Stimulated activated CD8-positive, alpha-beta memory T cell treated with anti-CD3 and anti-CD28 coated beads, Interleukin-15, amount 100 ng/mL, for 1 hour (primary cell): ENCODE measurements around the gene PPP1R3C.

ENCODE experiments used
- DNase-seq: peaks from one replicate; pipeline ENCODE4 v3.0.0-alpha.2; 2020; ENCODE audit warnings: low read depth

PPP1R3C gene

DNA sequence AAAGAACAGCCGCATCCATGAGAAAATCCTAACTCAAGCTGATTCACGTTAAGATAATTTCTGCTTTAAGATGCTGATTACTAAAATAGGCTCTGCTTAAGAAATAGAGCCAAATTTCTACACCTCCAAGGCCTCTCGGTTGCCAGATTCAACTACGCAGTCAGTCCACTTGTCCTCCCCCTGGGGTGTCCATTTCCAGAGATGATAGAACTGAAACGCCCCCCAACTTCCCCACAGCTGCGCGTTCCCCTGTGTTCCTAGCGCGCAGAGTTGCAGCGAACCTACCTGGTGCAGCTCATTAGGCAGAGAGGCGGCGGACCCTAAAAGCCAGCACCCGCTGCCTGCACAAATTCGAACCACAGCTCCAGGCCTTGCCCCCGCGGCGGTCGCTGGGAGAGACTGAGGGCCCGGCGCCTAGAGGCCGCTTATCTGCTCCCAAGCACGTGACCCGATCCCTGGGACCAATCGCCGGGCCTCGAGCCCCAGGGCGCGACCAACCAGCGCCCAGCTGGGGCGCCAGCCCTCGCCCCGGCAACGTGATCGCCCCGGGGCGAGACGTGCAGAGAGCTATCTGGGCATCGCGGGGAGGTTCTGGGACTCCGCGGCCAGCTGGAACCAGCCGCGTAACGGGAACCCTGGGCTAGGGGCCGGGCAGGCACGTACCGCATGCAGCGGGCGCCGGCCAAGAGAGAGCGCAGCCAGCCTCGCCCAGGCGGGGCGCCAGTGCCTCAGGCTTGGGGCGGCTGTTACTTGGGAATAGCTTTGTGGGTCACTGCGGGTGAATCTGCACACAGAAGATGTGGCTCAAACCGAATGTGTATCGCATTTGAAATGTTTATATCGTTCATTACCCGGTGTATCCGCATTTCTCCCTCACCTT lies at the start of gene PPP1R3C:
TSS of gene PPP1R3C (minus strand) at position 401 of the 880 bp plus-strand sequence. CDS start at position 299, 102 bp downstream.
- DNase-seq: no peak

DNA sequence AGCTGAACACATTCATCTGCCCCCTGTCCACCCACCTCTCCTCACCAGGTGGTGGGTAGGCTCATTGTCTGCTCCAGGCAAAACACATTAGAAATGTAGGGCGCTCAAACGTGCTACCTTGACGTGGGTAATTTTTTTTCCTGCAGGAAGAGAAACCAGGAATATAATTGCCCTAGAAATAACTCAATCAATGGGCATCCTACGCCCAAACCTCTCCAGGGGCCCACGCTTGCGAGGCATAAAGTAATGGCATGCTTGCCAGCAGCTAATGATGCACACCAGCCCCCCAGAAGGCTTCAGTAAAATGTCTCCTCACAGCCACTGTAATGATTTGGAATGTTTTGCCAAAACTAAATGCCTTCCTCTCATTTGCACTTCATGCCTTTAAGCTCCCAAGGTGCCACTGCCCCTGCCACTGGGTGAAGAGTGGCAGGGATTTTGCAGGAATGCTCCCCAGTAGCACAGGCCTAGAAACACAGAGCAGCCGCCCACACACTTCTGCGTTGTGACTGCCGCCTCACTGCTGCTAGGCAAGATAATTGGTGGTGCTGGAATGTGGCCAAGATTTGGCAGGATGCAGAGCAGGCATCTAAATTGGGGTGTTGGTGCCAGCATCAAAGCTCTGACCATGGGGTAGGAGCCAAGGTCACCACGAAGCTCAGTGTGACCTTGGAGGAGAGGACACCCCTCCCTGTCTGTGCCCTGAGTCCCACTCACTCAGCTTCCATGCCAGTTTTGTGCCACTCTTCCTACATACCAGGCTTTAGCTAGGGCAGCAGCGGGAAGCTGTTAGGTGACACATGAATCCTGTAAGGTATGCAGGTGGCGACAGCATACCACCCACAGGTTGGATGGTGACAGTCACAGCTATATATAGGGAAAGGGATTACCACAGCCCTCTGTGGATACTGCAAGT lies 48.7 kb upstream of the PPP1R3C start:
- DNase-seq: no peak

DNA sequence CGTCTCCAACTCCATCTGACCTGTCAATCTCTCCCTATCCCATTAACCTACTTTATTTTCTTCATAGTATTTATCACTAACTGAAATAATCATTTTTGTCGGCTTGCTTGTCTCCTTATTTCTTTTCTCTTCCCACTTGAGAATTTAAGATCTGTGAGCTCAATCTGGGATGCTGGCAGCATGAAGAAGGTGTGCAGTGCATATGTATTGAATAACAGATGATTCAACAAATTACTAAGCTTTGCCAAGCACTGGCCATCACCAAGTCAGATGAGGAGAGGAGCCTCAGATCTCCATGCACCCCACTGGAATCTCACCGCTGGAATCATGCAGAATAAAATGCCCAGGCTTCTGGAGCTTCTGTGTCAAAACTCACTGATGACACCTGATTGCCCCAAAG lies 47.6 kb upstream of the PPP1R3C start:
- DNase-seq: no peak

DNA sequence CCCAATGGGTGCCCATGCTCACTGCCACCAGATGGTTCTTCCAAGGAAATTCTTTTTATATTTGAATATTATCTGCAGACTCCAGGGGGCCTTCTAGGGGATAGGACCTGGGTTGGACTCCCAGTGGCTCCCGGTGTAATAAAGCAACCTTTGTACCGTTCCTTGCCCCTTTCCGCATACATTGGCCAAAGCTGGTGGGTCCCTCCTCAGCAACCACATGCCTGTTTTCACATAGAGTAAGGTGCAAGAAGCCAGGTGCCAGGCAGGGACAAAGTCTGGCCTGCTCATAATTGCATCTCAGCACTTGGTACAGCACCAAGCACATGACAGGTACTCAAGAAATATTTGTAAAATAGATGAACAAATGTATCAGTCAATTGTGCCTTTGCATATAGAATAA lies 46.4 kb upstream of the PPP1R3C start:
- no peak for DNase-seq

DNA sequence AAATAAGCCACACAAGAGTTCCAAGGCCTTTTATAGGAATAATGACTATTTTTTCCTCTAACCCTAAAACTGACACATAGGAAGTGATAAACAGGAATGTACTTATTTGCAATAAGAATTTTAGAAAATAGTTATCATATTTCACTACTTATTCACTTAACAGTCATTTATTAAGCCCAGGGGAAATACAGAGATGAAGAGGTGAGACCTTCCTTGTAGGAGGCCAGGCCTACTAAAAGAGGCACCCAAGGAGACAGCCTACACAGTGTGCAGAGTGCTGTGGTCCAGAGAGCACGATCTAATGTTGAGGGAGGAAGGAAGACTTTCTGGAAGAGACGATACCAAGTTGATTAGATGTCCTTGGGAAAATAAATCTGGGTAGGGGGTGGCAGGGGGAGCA lies 45.0 kb upstream of the PPP1R3C start:
- DNase-seq: no peak

DNA sequence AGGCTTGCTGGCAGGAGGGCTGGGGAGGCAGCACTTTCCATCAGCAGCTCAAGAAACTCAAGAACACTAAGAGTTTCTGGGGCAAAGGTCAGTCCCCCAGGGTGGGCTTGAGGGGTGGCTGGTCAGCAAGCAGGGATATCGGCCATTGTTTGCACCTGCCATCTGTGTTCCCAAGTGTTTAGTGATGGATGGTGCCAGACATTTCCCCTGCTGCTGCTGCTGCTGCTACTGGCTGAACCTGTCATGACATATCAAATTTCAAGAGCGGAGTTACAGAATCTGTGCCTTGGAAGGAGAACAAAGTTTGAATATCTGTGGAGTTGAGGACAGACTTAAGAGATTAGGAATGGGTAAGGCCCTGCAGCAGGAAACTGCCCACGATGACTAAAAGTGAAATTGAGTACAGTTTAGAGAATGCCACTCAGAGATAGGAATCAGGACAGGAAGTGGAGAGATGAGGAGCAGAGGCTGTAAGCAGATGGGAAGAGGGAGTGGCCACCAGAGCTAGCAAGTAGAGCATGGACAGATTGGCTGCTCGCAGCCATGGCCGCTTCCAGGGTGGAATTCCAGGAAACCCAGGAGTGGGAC lies 39.2 kb upstream of the PPP1R3C start:
- DNase-seq: no peak

DNA sequence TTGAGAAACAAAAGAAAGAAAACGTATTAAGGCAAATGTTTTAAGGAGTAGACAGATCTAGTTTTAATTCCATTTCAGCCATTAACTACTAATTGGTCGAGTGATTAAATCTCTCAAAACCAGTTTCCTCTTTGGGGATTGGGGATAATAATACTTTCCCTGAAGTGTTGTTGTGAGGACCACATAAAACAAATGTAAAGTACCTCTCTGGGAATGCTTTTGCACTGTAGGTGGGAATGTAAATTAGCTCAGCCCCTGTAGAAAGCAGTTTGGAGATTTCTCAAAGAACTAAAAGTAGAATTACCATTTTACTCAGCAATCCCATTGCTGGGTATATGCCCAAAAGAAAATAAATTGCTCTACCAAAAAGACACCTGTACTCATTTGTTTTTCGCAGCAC lies 36.0 kb upstream of the PPP1R3C start:
- no peak for DNase-seq

DNA sequence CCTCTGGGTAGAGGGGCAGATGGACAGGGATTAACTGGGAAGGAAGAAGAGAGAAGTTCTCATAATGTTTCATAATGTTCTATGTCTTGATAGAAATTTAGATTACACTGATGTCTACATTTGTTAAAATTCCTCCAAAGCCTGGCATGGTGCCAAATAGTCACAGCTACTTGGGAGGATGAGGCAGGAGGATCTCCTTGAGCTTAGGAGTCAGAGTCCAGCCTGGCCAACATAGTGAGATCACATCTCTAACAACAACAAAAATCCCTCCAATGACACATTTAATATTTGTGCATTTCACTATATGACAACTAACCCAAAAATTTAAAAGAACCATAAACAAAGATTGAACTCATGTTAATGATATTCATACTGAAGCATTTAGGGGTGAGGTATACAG lies 33.0 kb upstream of the PPP1R3C start:
- DNase-seq: no peak

DNA sequence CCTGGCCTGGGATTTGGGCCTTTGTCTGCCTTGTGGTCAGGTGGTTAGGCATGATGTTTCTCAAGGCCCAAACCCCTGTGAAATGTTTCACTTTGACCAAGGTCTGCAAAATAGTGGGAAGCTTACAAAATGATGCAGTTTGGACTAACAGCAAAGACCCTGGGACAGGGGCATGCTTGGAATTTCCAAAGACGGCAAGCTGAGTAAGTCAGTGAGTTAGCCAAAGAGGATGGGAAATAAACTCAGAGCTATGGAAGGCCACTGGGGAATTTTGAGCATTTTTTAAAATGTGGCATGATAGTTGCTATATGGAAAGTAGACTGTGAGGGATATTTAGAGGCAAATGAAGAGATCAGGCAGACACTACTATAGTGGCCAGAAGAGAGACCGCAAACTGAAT lies 31.6 kb upstream of the PPP1R3C start:
- DNase-seq: no peak

DNA sequence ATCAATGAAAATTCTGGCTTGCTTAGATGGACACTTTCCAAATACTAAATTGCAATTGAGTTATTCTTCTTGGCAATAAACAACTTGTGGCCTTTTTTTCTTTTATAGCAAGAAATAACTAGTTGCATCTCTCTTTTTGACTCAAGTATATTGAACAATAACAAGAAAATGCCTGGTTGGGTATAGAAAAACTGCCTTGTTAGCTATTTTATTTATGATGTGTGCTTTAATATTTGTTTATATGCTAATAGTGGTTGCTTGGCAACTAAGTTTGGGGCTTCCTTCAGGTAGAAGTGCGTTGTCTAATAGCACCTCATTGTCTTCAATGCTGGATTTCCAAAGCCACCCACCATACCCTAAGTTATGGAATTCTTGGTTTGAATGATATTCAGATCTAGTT lies 30.1 kb upstream of the PPP1R3C start:
- DNase-seq: no peak

DNA sequence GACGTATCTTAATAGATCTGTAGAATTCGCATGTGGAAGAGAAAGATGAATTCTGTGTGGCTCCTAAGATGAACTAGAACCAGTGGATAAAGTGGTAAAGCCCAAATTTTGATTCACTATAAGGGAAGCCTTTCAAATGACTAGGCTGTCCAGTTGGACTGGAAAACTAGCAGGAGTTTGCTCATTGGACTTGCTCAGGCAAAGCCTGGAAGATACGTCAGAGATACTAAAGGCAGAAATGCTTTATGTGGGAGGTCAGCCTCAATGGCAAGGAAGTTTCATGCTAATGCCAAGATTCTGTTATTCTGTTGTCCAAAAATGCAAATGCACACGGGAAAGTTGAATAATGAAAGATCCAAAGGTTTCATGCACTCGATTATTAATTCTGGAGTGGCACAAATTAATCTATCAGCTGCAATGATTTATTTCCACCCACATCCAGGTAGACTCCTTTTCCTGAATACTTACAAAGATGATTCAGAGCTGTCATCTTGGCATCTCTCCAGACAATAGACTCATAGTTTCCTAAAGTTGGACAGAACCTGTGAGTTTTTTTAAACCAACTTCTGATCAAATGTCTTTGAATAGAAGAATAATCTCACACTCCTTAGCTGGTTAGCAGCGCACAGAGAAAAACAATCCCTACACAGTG lies 20.5 kb upstream of the PPP1R3C start:
- DNase-seq: no peak

DNA sequence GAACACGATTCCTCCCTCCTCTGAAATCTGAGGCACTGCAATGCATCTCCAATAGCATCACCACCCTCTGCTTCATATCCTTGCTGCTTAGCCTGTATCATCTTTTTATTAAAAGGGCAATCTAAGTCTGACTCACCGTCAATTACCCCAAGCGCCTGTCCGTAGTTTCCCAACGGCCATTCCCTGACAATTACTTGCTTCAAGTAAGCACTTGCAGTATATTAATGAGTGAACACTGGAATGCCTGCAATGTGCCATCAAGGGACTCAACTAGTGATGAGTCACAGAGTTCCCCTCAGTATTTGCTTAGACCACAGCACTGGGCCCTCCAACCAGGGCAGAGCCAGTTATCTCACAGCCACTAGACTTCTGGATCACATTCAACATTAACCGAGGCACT lies 19.5 kb upstream of the PPP1R3C start:
- no peak for DNase-seq

DNA sequence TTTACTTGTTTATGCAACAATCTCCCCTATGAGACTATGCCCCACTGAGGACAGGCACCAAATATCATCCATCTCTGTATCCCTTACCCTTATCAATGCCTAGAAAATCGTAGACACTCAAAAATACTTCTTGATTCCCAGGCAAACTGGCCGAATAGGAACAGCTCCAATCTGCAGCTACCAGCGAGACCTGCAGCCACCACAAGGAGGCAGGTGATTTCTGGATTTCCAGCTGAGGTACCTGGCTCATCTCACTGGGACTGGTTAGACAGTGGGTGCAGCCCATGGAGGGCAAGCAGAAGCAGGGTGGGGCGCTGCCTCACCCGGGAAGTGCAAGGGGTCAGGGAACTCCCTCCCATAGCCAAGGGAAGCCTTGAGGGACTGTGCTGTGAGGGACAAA lies 10.8 kb upstream of the PPP1R3C start:
- DNase-seq: no peak

DNA sequence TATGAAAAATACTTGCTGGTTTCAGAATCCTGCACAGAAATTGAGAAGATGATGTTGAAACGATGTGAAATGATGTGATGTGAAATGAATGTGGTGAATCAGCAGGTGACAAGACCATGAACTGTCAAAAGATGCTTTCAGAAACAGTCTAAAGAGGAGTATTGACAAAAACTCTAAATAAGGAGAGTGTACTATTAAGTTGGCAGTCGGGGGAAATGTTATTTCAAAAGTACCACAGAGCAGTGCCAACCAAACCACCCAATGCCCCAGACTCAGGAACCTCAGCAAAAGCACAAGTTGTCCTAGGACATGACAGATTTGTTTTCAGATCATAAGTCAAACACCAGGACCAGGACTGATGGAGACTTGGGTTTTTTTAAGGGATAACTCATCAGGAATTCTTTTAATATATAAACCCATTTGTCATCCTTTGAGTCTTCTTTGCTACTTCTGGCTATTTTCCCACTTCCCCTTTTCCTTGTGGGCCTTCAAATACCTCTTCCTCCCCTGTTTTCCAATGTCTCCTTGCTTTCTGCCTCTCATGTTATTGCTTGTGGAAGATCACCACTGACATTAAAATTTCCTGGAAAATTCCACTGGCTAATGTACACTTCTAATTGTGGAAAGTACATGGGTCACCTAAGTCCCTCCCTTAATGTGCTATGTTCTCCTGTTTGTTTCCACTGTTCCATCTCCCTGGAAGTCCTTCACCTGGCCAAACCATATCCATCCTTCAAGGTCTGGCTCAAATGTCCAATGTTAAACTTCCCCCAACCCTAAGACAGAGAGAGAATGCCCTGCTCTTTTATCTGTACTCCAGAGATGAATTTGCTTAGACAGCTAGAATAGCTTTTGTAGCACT lies 10.2 kb upstream of the PPP1R3C start:
- DNase-seq: no peak

DNA sequence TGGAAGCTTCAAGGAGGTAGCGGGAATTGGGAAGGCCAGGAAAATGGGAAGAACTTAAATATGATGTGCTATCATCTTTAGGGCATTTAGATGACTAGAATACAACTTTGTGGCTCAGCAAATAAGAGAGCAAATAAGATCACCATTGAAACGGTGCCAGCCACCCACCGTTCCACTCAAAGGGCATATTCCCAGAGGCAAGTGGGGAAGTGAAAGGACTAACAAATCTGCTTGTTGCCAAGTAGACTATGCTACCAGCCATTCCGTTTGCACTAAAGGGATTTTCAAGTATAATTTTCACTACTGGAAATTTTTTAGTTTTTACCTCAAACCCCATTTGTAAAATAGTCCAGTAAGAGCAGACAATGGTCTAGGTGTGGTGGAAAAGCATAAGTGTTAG lies 4.0 kb upstream of the PPP1R3C start:
- DNase-seq: no peak

DNA sequence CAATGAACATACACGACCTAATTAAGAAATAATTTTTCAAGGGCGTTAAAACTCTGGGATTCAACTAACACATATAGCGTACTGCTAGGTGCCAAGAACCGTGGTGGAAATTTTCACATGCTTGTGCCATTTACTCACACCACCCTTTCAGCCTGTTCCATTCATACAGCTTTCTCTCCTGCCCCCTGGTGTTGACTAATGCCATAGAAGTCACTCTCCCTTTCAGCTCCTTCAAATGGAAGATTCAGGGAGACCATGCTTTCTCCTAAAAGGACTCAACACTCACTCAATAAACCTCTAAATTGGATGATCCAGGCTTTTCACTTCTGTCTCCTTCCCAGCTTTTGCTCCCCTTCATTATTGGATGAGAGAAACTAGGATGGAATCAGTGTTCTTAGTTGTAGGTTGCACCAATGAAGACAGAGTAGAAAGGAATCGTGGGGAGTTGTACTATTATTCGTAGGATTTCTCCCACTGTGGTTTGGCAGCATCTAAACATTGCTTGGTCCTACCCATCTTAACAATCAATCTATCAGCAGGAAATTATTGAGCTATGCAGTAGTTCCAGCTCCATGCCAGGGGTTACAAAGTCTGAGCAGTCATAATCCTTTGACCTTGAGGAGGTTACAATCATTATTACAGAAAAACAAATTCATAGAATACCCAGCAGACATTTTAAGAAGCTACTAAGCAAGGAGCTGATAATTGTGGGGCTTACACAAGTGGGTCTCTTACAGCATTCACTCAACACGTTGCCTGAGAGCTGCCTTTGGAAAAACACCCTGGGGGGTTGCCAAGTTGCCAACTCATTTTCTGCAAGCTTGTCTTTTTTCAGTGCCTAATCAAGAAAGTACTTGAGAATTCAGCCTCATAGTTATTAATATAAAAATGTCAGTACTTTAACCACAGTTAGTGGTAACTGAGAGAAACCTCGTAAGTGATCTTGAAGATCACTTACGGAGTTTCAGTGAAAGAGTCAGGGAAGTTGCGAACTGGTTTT lies 2.8 kb upstream of the PPP1R3C start:
- no peak for DNase-seq

DNA sequence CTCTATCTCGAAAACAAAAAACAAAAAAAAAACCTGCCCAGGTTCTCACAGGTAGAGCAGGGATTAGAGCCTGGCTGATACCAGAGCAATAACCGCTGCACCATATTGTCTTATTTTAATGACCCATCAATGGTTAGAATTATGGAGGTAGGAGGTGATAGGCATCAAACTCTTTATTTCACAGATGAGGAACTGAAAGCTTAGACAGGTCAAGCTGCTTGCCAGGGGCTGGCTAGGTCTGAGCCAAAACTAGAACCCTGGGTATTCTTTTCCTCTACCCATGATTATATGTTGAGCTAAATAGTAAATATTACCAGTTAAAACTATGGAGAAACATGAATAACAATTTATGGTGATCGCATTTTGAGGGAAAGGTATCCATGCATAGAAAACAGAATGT lies 2.0 kb upstream of the PPP1R3C start:
- no peak for DNase-seq

DNA sequence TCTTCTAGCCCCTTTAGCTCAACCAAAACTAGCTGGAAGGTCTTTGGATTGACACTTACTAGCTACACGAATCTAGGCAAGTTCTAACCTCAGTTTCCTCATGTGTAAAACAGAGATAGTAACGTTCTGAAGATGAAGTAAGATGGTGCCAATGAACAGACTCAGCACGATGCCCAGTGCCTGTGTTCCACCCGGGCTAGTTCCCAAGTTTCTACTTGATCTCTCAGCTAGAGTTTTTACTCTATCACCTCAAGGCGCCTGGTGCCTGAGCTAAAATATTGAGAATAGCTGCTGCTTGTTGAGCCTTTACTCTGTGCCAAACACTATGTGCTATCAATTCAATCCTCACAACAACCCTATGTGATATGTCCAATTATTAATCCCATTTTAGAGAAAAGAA lies 1.4 kb upstream of the PPP1R3C start:
- DNase-seq: no peak

DNA sequence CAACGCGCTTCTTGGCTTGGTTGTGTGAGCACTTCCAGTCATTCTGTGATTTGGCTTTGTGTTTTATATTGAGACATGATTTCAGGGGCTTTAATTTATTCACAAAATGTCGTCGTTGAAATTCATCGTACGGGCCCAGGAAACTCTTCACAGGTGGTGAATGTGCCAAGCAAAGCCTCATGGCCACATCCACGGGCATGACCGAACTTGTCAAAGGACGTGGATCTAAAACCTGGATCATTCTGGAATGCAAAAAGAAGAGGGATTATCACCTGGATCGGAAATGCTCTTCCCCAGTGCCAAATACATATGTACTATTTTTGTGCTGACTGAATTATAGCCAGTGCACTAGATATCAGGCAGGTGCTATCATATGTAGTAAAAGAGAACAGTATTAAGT lies 2.2 kb downstream of the PPP1R3C start:
- DNase-seq: no peak
